Type B pancreatic cell (in vitro differentiated cells): Measurements from ENCODE around the gene ACAN. TPM values are rescaled to one million over a fixed set of nuclear protein-coding genes. Genes with fewer than 3 reads are reported as not detected.

Experiments used
- DNase-seq: peaks from one replicate; pipeline ENCODE4 v3.0.0; 2021; ENCODE audit warnings: mixed read lengths; ENCODE audit not compliant: unreplicated experiment; ENCODE audit errors: extremely low spot score
- H3K27ac Mint-ChIP-seq: 2 replicates; pipeline ENCODE4 v1.8.0; 2021; ENCODE audit warnings: mild to moderate bottlenecking, mixed read lengths
- H3K27me3 Mint-ChIP-seq: 2 replicates; pipeline ENCODE4 v1.8.0; 2021; ENCODE audit warnings: mixed read lengths
- H3K36me3 Mint-ChIP-seq: 2 replicates; pipeline ENCODE4 v1.8.0; 2021; ENCODE audit warnings: mixed read lengths
- H3K4me1 Mint-ChIP-seq: one replicate; pipeline ENCODE4 v1.8.0; 2021; ENCODE audit warnings: mixed read lengths; ENCODE audit not compliant: unreplicated experiment
- H3K4me3 Mint-ChIP-seq: 2 replicates; pipeline ENCODE4 v1.8.0; 2021; ENCODE audit warnings: mild to moderate bottlenecking, mixed read lengths
- H3K9me3 Mint-ChIP-seq: 2 replicates; pipeline ENCODE4 v1.8.0; 2021; ENCODE audit warnings: mixed read lengths
- total RNA-seq: library from RNA; stranded (reverse); gene quantifications from 2 replicates; pipeline ENCODE4 v1.2.1, GENCODE V29; 2021; ENCODE audit warnings: low replicate concordance
- TF ChIP-seq, protein P1 (sequence below): fragments of 200-600 bp; sonication (generic); conservative IDR thresholded peaks from 2 replicates; pipeline ENCODE4 v1.5.0; 2021; ENCODE audit warnings: antibody characterized with exemption, mild to moderate bottlenecking

ACAN gene
- total RNA-seq, 1 donor from 2014 or later: 6.9 TPM

DNA sequence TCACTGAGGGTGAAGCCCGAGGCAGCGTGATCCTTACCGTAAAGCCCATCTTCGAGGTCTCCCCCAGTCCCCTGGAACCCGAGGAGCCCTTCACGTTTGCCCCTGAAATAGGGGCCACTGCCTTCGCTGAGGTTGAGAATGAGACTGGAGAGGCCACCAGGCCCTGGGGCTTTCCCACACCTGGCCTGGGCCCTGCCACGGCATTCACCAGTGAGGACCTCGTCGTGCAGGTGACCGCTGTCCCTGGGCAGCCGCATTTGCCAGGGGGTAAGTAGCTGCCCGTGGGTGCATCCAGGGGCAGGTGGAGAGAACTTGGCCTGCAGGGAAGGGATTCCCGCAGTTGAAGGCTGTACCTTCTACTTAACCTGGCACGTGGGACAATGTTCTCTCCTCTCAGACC is 42.4 kb downstream of the ACAN start:
- H3K9me3 Mint-ChIP-seq: no peaks in the 10 kb centered on the region
- no peaks in the 10 kb centered on the region for H3K36me3 Mint-ChIP-seq
- H3K4me1 Mint-ChIP-seq: peaks cover 11% of the 10 kb centered on the region
- TF ChIP-seq, protein P1, sequence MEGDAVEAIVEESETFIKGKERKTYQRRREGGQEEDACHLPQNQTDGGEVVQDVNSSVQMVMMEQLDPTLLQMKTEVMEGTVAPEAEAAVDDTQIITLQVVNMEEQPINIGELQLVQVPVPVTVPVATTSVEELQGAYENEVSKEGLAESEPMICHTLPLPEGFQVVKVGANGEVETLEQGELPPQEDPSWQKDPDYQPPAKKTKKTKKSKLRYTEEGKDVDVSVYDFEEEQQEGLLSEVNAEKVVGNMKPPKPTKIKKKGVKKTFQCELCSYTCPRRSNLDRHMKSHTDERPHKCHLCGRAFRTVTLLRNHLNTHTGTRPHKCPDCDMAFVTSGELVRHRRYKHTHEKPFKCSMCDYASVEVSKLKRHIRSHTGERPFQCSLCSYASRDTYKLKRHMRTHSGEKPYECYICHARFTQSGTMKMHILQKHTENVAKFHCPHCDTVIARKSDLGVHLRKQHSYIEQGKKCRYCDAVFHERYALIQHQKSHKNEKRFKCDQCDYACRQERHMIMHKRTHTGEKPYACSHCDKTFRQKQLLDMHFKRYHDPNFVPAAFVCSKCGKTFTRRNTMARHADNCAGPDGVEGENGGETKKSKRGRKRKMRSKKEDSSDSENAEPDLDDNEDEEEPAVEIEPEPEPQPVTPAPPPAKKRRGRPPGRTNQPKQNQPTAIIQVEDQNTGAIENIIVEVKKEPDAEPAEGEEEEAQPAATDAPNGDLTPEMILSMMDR: no peak
- H3K27me3 Mint-ChIP-seq: peaks cover 3% of the 10 kb centered on the region
- no peak overlapping the region for H3K27ac Mint-ChIP-seq
- DNase-seq: no peak
- no peak overlapping the region for H3K4me3 Mint-ChIP-seq

DNA sequence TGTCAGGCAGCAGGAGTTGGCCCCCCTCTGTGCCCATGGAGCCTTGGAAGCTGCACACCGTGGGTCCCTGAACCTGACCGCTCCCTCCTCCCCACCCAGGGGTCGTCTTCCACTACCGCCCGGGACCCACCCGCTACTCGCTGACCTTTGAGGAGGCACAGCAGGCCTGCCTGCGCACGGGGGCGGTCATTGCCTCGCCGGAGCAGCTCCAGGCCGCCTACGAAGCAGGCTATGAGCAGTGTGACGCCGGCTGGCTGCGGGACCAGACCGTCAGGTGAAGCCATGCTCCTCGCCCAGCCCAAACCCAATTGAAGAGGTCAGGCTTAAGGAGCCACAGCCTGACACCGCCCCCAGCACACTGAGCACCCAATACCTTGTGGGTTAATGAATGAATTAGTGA is 43.9 kb downstream of the ACAN start:
- H3K27ac Mint-ChIP-seq: no peak overlapping the region
- H3K27me3 Mint-ChIP-seq: peaks cover 3% of the 10 kb centered on the region
- no peaks in the 10 kb centered on the region for H3K9me3 Mint-ChIP-seq
- TF ChIP-seq, protein P1: no peak
- H3K4me3 Mint-ChIP-seq: no peak overlapping the region
- no peak for DNase-seq
- no peaks in the 10 kb centered on the region for H3K36me3 Mint-ChIP-seq
- H3K4me1 Mint-ChIP-seq: peaks cover 11% of the 10 kb centered on the region

DNA sequence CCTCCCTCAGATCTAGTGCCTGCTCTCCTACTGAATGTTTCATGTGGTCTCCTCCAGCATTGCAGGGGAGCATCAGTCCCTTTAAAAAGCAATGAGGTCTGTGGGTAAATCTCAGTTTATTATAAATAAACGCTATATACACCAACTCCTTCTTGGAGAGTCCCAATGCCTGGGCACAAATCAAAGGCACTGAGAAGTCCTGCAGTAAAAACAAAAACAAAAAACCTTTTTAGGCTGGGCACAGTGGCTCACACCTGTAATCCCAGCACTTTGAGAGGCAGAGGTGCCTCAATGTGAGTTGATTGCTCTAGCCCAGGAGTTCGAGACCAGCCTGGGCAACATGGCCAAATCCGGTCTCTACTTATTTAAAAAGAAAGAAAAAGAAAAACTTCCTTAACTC is 45.0 kb downstream of the ACAN start:
- Mint-ChIP-seq H3K4me3 (no peak overlapping the region), H3K4me1 (peaks cover 11% of the 10 kb centered on the region), H3K9me3 (no peaks in the 10 kb centered on the region), H3K27me3 (peaks cover 6% of the 10 kb centered on the region), H3K36me3 (no peaks in the 10 kb centered on the region), H3K27ac (no peak overlapping the region)
- TF ChIP-seq, protein P1: no peak
- no peak for DNase-seq

DNA sequence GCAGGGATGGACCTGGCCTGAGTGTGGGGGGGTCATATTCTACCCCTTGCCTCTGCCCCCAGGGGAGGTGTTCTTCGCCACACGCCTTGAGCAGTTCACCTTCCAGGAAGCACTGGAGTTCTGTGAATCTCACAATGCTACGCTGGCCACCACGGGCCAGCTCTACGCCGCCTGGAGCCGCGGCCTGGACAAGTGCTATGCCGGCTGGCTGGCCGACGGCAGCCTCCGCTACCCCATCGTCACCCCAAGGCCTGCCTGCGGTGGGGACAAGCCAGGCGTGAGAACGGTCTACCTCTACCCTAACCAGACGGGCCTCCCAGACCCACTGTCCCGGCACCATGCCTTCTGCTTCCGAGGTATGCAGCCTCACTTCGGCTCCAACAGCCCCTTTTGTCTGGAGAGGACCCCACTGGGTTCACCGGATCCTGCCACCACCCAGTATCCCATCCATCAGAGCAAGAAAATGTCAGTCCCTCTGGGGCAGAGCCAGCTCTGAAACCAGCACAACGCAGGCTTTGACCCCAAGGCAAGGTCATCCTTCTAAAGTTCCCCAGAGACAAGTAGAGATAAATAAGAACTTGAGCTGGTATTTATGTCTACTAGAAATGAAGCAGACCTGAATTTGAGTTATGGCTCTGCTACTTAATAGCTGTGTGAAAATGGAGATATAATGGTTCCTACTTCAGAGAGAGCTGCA is 46.3 kb downstream of the ACAN start:
- no peaks in the 10 kb centered on the region for H3K9me3 Mint-ChIP-seq
- TF ChIP-seq, protein P1: no peak
- no peaks in the 10 kb centered on the region for H3K36me3 Mint-ChIP-seq
- H3K4me1 Mint-ChIP-seq: peaks cover 11% of the 10 kb centered on the region
- DNase-seq: no peak
- peaks cover 6% of the 10 kb centered on the region for H3K27me3 Mint-ChIP-seq
- H3K4me3 Mint-ChIP-seq: no peak overlapping the region
- no peak overlapping the region for H3K27ac Mint-ChIP-seq

DNA sequence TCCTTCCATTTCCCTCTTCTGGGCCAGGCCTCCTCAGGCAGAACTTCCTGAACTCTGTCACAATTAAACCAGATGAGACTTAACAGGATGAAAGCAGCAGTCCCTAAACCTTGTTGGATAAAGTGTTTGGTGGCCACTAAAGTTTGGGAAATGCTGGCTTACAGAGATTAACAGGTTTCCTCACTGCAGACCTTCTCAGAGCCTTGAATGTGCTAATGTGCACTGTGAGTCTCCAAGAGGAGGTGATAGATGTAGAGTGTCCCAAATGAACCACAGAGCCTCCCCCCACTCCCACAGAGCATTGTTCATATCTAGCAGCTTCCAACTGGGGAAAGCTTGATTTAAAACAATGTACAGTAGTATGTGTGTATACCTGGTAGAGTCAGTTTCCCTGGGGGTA is 49.2 kb downstream of the ACAN start:
- TF ChIP-seq, protein P1: no peak
- Mint-ChIP-seq H3K27me3 (peaks cover 4% of the 10 kb centered on the region), H3K27ac (no peak overlapping the region), H3K4me1 (peaks cover 10% of the 10 kb centered on the region), H3K4me3 (no peak overlapping the region), H3K36me3 (no peaks in the 10 kb centered on the region), H3K9me3 (no peaks in the 10 kb centered on the region)
- no peak for DNase-seq
